Left ventricle myocardium superior (tissue), 1 donor: ENCODE data around the gene TFDP2. TPM values are rescaled to one million over a fixed set of nuclear protein-coding genes. Genes with fewer than 3 reads are reported as not detected.
"Not testable (repeated sequence)": the region's sequence is repeated elsewhere in the genome, so short reads cannot be mapped to it uniquely, and the experiment has no call there.

ENCODE experiments used
- ATAC-seq: fragments of 200-7000 bp; cut with Tn5 transposase; one replicate; pipeline ENCODE4 v1.9.1; 2020; ENCODE audit warnings: mild to moderate bottlenecking, moderate library complexity
- DNase-seq: peaks from one replicate; pipeline ENCODE4 v3.0.0-alpha.2; 2020
- intact Hi-C: fragments of 100-400 bp; cut with micrococcal nuclease; formaldehyde crosslinking; loops from one replicate; pipeline ENCODE4 v1.11.0; 2022
- total RNA-seq: library from RNA; stranded (reverse); fragmentation: NEBNext Ultra II Directional; extraction: Animal tissue kit (Norgen Biotek cat#: 25700); gene quantifications from one replicate; pipeline ENCODE4 v1.2.1, GENCODE V29; 2021
- donor health status: DM: no; HTN: yes; CAD: no; lungs with severe emphysema.

Gene TFDP2
- total RNA-seq, 1 donor from 2014 or later, result 62.4 TPM

- intact Hi-C loops, result no loop called here
- ATAC-seq, result no peak
- DNase-seq, result no peak
These were observed 14.5 kb downstream of the TFDP2 start for GRCh38 chr3:142134799-142135325.

GRCh38 chr3:142129516-142130171 lies 19.7 kb downstream of the TFDP2 start:
- intact Hi-C loops, result loop anchor here (10.0 kb wide), 1 partner anchor 155 kb away; no protein-coding TSS in a partner anchor
- no peak for DNase-seq
- no peak for ATAC-seq

GRCh38 chr3:142127941-142128658 lies 21.2 kb downstream of the TFDP2 start:
- intact Hi-C loops, result loop anchor here (10.0 kb wide), 1 partner anchor 157 kb away; no protein-coding TSS in a partner anchor
- ATAC-seq, result no peak
- no peak for DNase-seq

DNA sequence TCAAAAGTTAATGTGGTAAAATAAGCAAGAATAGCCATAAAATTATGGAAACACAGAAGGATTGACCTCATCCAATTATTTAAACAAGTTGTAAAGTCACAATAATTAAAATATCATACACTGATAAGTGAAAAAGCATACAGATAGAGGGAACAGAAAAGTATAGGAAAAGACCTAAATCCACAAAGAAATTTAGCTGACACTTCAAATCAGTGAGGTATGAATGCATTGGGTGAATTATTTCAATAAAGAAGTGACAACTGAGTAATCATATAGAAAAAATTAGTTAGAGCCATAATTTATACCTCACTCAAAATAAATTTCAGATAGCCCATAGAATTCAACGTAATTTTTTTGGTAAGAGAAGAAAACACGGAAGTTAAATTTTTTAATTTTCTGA lies 25.1 kb downstream of the TFDP2 start:
- ATAC-seq, result no peak
- intact Hi-C loops, result loop anchor here (10.0 kb wide), 1 partner anchor 161 kb away; no protein-coding TSS in a partner anchor
- DNase-seq, result no peak

GRCh38 chr3:142120707-142121106 lies 28.6 kb downstream of the TFDP2 start:
- ATAC-seq (no peak), DNase-seq (no peak)
- intact Hi-C loops, result loop anchor here (10.0 kb wide), 1 partner anchor 164 kb away; no protein-coding TSS in a partner anchor

DNA sequence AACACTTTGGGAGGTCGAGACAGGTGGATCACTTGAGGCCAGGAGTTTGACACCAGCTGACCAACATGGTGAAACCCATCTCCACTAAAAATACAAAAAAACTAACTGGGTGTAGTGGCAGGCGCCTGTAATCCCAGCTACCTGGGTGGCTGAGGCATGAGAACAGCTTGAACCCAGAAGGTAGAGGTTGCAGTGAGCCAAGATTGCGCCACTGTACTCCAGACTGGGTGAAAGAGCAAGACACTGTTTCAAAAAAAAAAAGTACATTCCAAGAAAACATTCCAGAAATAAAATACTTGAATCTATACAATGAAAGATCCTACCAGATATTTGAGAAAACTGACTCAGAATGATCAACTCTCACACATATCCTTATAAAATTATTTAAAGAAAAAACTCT lies 30.4 kb downstream of the TFDP2 start:
- no peak for ATAC-seq
- intact Hi-C loops, result no loop called here
- no peak for DNase-seq

GRCh38 chr3:142117056-142117851 lies 32.1 kb downstream of the TFDP2 start:
- DNase-seq, result no peak
- intact Hi-C loops, result no loop called here
- no peak for ATAC-seq

DNA sequence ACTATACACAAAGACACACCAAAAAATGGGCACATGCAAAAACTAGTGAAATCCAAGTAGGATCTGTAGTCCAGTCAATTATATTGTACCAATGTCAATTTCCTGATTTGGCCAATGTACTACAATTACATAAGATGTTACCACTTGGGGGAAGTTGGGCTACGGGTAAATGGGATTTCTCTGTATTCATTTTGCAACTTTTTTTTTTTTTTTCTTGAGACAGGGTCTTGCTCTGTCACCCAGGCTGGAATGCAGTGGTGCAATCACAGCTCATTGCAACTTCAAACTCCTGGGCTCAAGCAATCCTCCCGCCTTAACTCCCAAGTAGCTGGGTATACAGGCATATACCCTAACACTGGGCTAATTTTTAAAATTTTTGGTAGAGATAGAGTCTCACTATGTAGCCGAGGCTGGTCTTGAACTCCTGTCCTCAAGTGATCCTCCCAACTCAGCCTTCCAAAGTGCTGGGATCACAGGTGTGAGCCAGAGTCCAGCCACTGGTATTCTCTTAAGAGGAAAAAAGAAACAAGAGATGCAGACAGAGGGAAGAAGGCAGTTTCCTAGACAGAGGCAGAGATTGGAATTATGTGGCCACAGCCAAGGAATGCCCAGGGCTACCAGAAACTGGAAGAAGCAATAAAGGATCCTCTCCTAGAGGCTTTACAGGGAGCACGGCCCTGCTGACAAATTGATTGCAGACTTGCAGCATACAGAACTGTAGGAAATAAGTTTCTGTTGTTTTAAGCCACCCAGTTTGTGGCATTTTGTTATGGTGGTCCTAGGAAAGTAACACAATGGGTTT lies 33.3 kb downstream of the TFDP2 start:
- no peak for DNase-seq
- ATAC-seq, result no peak
- intact Hi-C loops, result no loop called here

DNA sequence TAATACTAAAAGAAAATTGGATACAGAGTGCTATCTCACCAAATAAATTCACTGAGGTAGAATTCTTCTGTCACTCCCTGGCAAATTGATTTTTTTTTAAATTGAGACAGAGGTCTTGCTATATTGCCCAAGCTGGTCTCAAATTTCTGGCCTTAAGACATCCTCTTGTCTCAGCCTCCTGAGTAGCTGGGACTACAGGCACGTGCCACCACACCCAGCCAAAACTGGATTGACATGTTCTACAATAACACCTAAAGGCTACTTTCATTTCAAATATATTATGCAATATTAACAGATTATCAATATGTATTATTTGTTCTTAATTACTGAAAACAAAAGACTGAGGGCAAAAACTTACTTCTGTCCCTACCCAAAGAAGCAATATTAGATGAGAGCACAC lies 36.7 kb downstream of the TFDP2 start:
- ATAC-seq (no peak), DNase-seq (no peak)
- intact Hi-C loops, result no loop called here

DNA sequence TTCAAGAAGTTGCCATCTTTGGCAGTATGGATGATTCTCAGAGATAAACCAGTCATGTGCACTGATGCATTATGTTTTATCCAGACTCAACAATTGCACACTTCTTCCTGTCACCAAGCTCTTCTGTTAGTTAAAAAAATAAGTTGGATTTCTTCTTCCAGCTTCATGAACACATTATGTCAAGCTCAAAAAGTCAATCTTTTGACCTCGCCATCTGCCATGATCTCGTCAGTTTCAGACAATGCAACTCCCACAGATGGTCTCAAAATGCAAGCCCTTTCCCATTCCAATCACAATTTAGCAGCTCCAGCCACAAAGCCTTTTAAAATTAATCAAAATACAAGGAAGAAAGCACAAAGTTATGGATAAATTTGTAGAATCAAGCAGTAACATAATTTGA lies 42.8 kb downstream of the TFDP2 start:
- intact Hi-C loops, result no loop called here
- DNase-seq (no peak), ATAC-seq (no peak)

- intact Hi-C loops, result no loop called here
- ATAC-seq, result no peak
- DNase-seq, result no peak
These were observed 43.4 kb downstream of the TFDP2 start for GRCh38 chr3:142105991-142106390.

DNA sequence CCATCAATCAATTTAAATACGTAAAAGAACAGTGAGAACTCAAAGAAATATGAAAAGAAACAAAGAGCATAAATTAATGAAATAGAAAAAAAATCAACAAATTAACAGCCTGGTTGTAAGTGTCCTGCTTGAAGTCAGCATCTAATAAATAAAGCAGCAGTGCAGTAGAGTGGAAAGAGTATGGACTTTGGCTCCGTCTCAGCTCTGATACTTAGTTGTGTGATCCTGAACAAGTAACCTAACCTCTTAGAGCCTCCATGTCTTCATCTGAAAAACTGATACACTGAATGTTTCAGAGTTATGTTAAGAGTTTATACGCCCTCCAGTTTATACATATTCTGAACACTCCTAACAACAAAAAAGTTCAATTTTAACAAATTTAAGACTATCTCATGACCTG lies 44.6 kb downstream of the TFDP2 start:
- intact Hi-C loops, result no loop called here
- no peak for DNase-seq
- no peak for ATAC-seq

DNA sequence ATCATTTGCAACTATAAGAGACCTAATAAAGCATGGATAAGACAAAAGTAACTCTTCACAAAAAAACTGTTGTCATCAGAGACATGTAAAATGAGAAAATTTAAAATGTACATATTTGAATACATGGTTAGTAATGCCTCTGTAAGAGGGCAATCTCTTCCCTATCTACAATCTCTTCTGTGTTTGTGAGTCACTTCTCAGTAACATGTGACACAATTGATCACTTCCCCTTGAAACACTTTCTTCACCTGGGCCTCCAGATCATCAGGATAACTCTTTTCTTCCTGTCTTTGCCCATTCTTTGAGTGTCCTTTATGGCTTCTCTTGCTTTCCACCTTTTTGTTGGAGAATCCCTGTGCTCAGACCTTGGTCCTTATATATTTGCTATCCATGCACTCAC lies 50.4 kb downstream of the TFDP2 start:
- intact Hi-C loops, result no loop called here
- DNase-seq, result no peak
- no peak for ATAC-seq

GRCh38 chr3:142097099-142097843 lies 52.1 kb downstream of the TFDP2 start:
- intact Hi-C loops, result no loop called here
- no peak for DNase-seq
- ATAC-seq, result no peak

DNA sequence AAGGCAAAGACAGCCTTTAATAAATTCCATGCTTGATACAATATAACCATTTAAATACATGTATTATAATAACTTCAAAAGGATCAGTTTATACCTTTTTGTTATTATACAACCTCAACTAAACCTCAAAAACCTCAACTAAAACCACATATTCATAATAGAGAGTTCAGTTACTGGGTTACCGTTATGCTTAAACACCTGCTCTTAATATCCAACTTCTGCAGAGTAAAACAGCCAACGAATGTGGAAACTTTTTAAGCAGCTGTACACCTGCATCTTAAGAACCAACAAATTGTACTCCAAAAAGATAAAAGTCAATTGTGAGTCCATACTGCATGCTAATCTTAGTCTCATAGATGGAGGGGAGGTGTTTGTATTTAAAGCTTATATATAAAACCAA lies 53.5 kb downstream of the TFDP2 start:
- intact Hi-C loops, result no loop called here
- DNase-seq (no peak), ATAC-seq (no peak)

GRCh38 chr3:142088925-142089324 lies 60.4 kb downstream of the TFDP2 start:
- ATAC-seq, intact Hi-C loops: not testable (repeated sequence)

GRCh38 chr3:142088522-142088921 lies 60.8 kb downstream of the TFDP2 start:
- ATAC-seq (no peak), DNase-seq (no peak)
- intact Hi-C loops, result no loop called here

More at GRCh38 chr3:142088925-142089324, 60.4 kb downstream of the TFDP2 start:
- DNase-seq, result not testable (repeated sequence)

GRCh38 chr3:142087676-142088075 lies 61.7 kb downstream of the TFDP2 start:
- intact Hi-C loops, result no loop called here
- ATAC-seq (no peak), DNase-seq (no peak)
